Raji (cell line): Measurements from ENCODE around the gene RSBN1.

ENCODE experiments used
- POLR2A ChIP-seq: IDR thresholded peaks from 2 replicates; pipeline ENCODE4 v1.6.1; 2011; ENCODE audit warnings: low read depth, low read length, control low read depth; ENCODE audit not compliant: insufficient read depth

RSBN1 gene

GRCh38 chr1:113744114-113744513 lies 68.2 kb downstream of the RSBN1 start:
- TF ChIP-seq POLR2A = no peak

GRCh38 chr1:113742515-113742914 lies 69.8 kb downstream of the RSBN1 start:
- no peak for TF ChIP-seq POLR2A

GRCh38 chr1:113734357-113735055 lies 77.8 kb downstream of the RSBN1 start:
- TF ChIP-seq POLR2A = no peak

GRCh38 chr1:113732802-113733201 lies 79.5 kb downstream of the RSBN1 start:
- TF ChIP-seq POLR2A = no peak

- no peak for TF ChIP-seq POLR2A
These were observed 91.3 kb downstream of the RSBN1 start for GRCh38 chr1:113721010-113721409.

GRCh38 chr1:113714606-113715269 lies 97.5 kb downstream of the RSBN1 start:
- TF ChIP-seq POLR2A = no peak
